Measurements from ENCODE around the gene CACFD1. TPM values are rescaled to one million over a fixed set of nuclear protein-coding genes. Genes with fewer than 3 reads are reported as not detected.

CACFD1 gene
- total RNA-seq, 1 experiment from 2014 or later: 6.9 TPM

- ChIA-PET POLR2A (no interaction called here), RAD21 (ENCODE audit: low non-redundant PET in 1 of 2, low total read pairs in 2 of 2, uncharacterized antibody in 2 of 2, unreplicated experiment in 2 of 2) (no interaction called here), CTCF (no interaction called here)
- Histone ChIP-seq H3K27me3 (ENCODE audit: insufficient read depth, low read length) (no peaks in the 10 kb centered on the region), H3K27ac (ENCODE audit: low read depth, low read length) (no peak overlapping the region), H3K36me3 (ENCODE audit: control insufficient read depth in 1 of 2, insufficient read depth in 2 of 2, low read length in 2 of 2) (no peaks in the 10 kb centered on the region), H3K4me1 (ENCODE audit: control insufficient read depth in 1 of 2, insufficient read depth in 2 of 2, low read length in 2 of 2) (no peaks in the 10 kb centered on the region; a peak in 1 of 4 replicates), H3K9me2 (ENCODE audit: insufficient read depth) (no peaks in the 10 kb centered on the region), H3K79me2 (ENCODE audit: insufficient read depth, low read length) (no peaks in the 10 kb centered on the region), H4K20me1 (ENCODE audit: insufficient read depth) (no peaks in the 10 kb centered on the region), H3K9ac (ENCODE audit: low read length) (no peak overlapping the region), H3K4me3 (replicated peaks in 1 of 2; ENCODE audit: low read depth in 1 of 2, low read length in 2 of 2) (no peak overlapping the region), H3K4me2 (ENCODE audit: low read length) (no peak overlapping the region), H3K9me3 (ENCODE audit: control insufficient read depth in 1 of 2, insufficient read depth in 1 of 2, low read depth in 1 of 2, low read length in 2 of 2) (no peaks in the 10 kb centered on the region), H2AFZ (ENCODE audit: low read depth, low read length, poor library complexity, severe bottlenecking) (no peak overlapping the region)
- intact Hi-C loops (cut with micrococcal nuclease): no loop called here
- DNase-seq (ENCODE audit: low read depth, low spot score): no peak
- TF ChIP-seq EZH2phosphoT487 (IDR thresholded peaks at IDR 0.05; ENCODE audit: borderline replicate concordance): no peak
- no peak for ATAC-seq
- BruUV-seq (replicated peaks): no TSS peak
Observed at GRCh38 chr9:133515240-133515610, 55.4 kb downstream of the CACFD1 start.

GRCh38 chr9:133515615-133516255 is 56.0 kb downstream of the CACFD1 start:
- ChIA-PET RAD21 (ENCODE audit: low non-redundant PET in 1 of 2, low total read pairs in 2 of 2, uncharacterized antibody in 2 of 2, unreplicated experiment in 2 of 2) (no interaction called here), CTCF (no interaction called here), POLR2A (no interaction called here)
- Histone ChIP-seq H3K4me3 (replicated peaks in 1 of 2; ENCODE audit: low read depth in 1 of 2, low read length in 2 of 2) (no peak overlapping the region), H3K4me2 (ENCODE audit: low read length) (no peak overlapping the region), H3K9ac (ENCODE audit: low read length) (no peak overlapping the region), H3K27me3 (ENCODE audit: insufficient read depth, low read length) (no peaks in the 10 kb centered on the region), H3K4me1 (ENCODE audit: control insufficient read depth in 1 of 2, insufficient read depth in 2 of 2, low read length in 2 of 2) (no peaks in the 10 kb centered on the region), H2AFZ (ENCODE audit: low read depth, low read length, poor library complexity, severe bottlenecking) (no peak overlapping the region), H3K27ac (ENCODE audit: low read depth, low read length) (no peak overlapping the region), H3K36me3 (ENCODE audit: control insufficient read depth in 1 of 2, insufficient read depth in 2 of 2, low read length in 2 of 2) (no peaks in the 10 kb centered on the region), H3K79me2 (ENCODE audit: insufficient read depth, low read length) (no peaks in the 10 kb centered on the region), H4K20me1 (ENCODE audit: insufficient read depth) (no peaks in the 10 kb centered on the region), H3K9me2 (ENCODE audit: insufficient read depth) (no peaks in the 10 kb centered on the region), H3K9me3 (ENCODE audit: control insufficient read depth in 1 of 2, insufficient read depth in 1 of 2, low read depth in 1 of 2, low read length in 2 of 2) (no peaks in the 10 kb centered on the region)
- intact Hi-C loops (cut with micrococcal nuclease): no loop called here
- no peak for DNase-seq (ENCODE audit: low read depth, low spot score)
- ATAC-seq: no peak
- BruUV-seq (replicated peaks): no TSS peak
- TF ChIP-seq ELF1 (IDR thresholded peaks at IDR 0.05; ENCODE audit: borderline replicate concordance, low read depth) (no peak), SP1 (IDR thresholded peaks at IDR 0.05; ENCODE audit: low read depth) (no peak), POLR2A (IDR thresholded peaks at IDR 0.05; ENCODE audit: borderline replicate concordance, extremely low read depth, insufficient read depth, insufficient read length) (no peak), ATF3 (IDR thresholded peaks at IDR 0.05) (no peak), FOSL1 (IDR thresholded peaks at IDR 0.05; ENCODE audit: low read depth) (no peak), SIN3A (IDR thresholded peaks at IDR 0.05; ENCODE audit: low read depth) (no peak), RAD21 (IDR thresholded peaks at IDR 0.05; ENCODE audit: low read depth) (no peak), POLR2AphosphoS5 (IDR thresholded peaks at IDR 0.05; ENCODE audit: low read depth, low read length) (no peak), CEBPB (IDR thresholded peaks at IDR 0.05; ENCODE audit: low read depth) (no peak), SRF (IDR thresholded peaks at IDR 0.05; ENCODE audit: low read depth) (no peak), EZH2 (IDR thresholded peaks at IDR 0.05) (no peak), TCF7L2 (IDR thresholded peaks at IDR 0.05; ENCODE audit: borderline replicate concordance, extremely low read depth, insufficient read depth, insufficient read length) (no peak), ZFX (IDR thresholded peaks at IDR 0.05) (no peak), JUND (IDR thresholded peaks at IDR 0.05) (no peak), ZNF274 (IDR thresholded peaks at IDR 0.05; ENCODE audit: low read depth, low read length) (no peak), CBX3 (IDR thresholded peaks at IDR 0.05; ENCODE audit: low read depth) (no peak), CTCF (IDR thresholded peaks at IDR 0.05 in 2 of 3, conservative IDR thresholded peaks at IDR 0.05 in 1 of 3; ENCODE audit: borderline replicate concordance in 1 of 3, insufficient read depth in 1 of 3, low read depth in 2 of 3, low read length in 2 of 3) (no peak)
- TF ChIP-seq, protein P1, sequence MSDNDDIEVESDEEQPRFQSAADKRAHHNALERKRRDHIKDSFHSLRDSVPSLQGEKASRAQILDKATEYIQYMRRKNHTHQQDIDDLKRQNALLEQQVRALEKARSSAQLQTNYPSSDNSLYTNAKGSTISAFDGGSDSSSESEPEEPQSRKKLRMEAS (IDR thresholded peaks at IDR 0.05): no peak
